MM.1S (cell line): ENCODE measurements around the gene SRGAP2.
"Not testable (repeated sequence)": the region's sequence is repeated elsewhere in the genome, so short reads cannot be mapped to it uniquely, and the experiment has no call there.

ENCODE experiments used
- EZH2 ChIP-seq: fragments of 300-600 bp; sonication (generic); optimal IDR thresholded peaks from 2 replicates; pipeline ENCODE3; 2017; ENCODE audit warnings: low read depth, mild to moderate bottlenecking, antibody characterized with exemption, low read length, mixed read lengths
- EZH2phosphoT487 ChIP-seq: fragments of 300-600 bp; sonication (generic); IDR thresholded peaks from 2 replicates; pipeline ENCODE4 v1.6.1; 2018; ENCODE audit warnings: antibody characterized with exemption, low read length
- TF ChIP-seq, protein P1 (sequence below): fragments of 300-600 bp; sonication (generic); IDR thresholded peaks from 2 replicates; pipeline ENCODE4 v1.5.1; 2016; ENCODE audit warnings: antibody characterized with exemption, low read length, mixed read lengths

DNA sequence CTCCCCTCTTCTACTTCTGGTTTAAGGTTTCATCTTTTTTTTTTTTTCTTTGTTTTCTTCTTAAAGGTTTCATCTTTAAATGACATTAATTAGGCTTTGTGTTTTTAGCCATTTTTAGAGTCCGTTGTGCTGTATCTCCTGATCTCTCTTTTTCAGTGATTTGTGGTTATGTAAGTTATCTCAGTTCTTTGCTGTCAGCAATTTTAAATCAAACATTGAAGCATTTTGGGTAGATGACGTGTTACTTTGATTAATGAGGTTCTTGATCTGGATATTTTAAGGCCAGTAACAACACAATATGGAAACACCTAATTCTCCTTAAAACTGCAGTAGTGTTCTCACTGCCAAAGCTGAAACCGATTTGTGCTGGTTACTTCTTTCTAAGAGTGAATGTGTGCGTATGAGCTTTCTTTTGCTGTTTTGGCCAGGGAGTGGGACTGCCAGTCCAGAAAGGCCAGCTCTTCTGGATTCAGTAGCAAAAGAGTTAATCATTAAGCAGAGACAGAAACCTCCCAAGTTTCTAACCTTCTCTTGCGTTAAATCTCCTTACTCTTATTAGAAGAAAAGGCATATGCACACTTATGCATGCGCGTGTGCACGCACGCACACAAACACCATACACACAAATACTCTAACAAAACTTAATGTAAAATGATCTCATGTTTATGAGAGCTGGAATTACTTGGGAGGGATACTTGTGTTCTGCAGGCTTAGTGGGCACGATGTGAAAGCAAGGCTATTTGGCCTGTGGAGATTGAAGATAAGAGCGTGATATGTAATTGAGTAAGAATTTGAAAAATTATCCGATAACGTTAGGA lies 16.4 kb downstream of the SRGAP2 start:
- TF ChIP-seq EZH2, EZH2phosphoT487: not testable (repeated sequence)
- TF ChIP-seq, protein P1, sequence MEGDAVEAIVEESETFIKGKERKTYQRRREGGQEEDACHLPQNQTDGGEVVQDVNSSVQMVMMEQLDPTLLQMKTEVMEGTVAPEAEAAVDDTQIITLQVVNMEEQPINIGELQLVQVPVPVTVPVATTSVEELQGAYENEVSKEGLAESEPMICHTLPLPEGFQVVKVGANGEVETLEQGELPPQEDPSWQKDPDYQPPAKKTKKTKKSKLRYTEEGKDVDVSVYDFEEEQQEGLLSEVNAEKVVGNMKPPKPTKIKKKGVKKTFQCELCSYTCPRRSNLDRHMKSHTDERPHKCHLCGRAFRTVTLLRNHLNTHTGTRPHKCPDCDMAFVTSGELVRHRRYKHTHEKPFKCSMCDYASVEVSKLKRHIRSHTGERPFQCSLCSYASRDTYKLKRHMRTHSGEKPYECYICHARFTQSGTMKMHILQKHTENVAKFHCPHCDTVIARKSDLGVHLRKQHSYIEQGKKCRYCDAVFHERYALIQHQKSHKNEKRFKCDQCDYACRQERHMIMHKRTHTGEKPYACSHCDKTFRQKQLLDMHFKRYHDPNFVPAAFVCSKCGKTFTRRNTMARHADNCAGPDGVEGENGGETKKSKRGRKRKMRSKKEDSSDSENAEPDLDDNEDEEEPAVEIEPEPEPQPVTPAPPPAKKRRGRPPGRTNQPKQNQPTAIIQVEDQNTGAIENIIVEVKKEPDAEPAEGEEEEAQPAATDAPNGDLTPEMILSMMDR: not testable (repeated sequence)
